Measurements from ENCODE around the gene STRADA. TPM values are rescaled to one million over a fixed set of nuclear protein-coding genes. Genes with fewer than 3 reads are reported as not detected.

Gene STRADA
- total and polyA plus RNA-seq, 2 of the 8 experiments (the other 6 are each of a cell fraction or from before 2014, with no cell fraction given): 35.6 to 43.3 TPM

DNA sequence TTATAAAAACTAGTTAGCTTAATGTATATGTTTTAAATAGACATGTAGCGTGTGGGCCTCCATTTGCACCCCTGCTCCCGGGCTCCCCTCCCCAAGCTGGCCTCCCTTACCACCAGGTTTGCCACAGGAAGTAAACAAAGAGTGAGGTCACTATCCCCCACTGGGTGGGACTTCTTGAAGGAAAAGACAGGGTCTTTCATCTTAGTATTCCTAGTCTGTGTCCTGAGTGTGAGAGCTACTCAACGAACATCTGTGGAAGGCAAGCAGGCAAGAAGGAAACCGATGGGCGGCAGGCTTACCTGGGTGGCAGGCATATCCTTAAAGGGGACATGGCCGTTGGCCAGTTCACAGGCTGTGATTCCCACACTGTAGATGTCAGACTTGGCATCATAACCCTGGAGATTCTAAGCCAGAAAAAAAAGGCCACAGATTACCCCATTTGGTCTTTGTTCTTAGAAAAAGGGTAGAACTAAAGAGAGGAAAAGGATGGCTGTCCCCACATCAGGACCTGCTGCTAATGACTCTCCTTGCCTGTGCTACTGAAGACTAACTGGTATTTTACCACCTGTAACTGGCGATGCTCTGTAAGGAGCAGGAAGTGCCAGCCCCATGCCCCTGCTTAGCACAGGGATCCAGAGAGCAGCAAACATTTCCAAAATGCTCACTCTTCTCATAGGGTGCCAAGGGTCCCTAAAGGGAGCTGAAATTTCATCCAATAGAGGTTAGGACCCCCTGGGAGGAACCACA, 35.1 kb downstream of the STRADA start:
- Histone ChIP-seq H3K23ac (ENCODE audit: insufficient read length) (no peak overlapping the region), H4K20me1 (replicated peaks in 1 of 2; ENCODE audit: control insufficient read depth in 1 of 2, insufficient read depth in 2 of 2, low read length in 2 of 2) (peaks cover 4 to 9% of the 10 kb centered on the region in 2 experiments), H3K23me2 (ENCODE audit: low read depth, low read length) (no peaks in the 10 kb centered on the region), H3K79me1 (ENCODE audit: low read depth, low read length) (0 out of 2 replicates have a peak, but pooled peaks cover 3% of the 10 kb centered on the region), H3K9ac (replicated peaks in 1 of 4; ENCODE audit: extremely low read depth in 1 of 4, low read depth in 3 of 4, low read length in 3 of 4) (no peak overlapping the region), H4K5ac (ENCODE audit: insufficient read length, low read depth, low read length) (no peak overlapping the region), H3K27me3 (replicated peaks in 1 of 4; ENCODE audit: control insufficient read depth in 3 of 4, extremely low read depth in 1 of 4, insufficient read depth in 3 of 4, low read length in 3 of 4) (peaks cover 0 to under 1% (median 0%) of the 10 kb centered on the region in 4 experiments; a peak in 2 of 7 replicates), H3K4me3 (ENCODE audit: extremely low read depth in 1 of 4, insufficient read depth in 2 of 4, low read depth in 3 of 4, low read length in 4 of 4) (no peak overlapping the region), H3K4ac (replicated peaks; ENCODE audit: insufficient read length, low read depth, low read length) (no peak overlapping the region), H3K14ac (ENCODE audit: insufficient read length) (no peak overlapping the region), H3K4me2 (ENCODE audit: insufficient read depth in 1 of 2, low read depth in 2 of 2, low read length in 2 of 2) (no peak overlapping the region), H3K18ac (ENCODE audit: extremely low read depth, low read length) (no peak overlapping the region), H2BK120ac (replicated peaks; ENCODE audit: low read depth, low read length) (no peak overlapping the region), H4K91ac (replicated peaks; ENCODE audit: insufficient read length, low read length) (no peak overlapping the region), H3K27ac (ENCODE audit: low read depth, low read length) (no peak overlapping the region), H2BK12ac (ENCODE audit: low read depth, low read length) (no peak overlapping the region), H2AFZ (ENCODE audit: low read length) (no peak overlapping the region), H3K36me3 (ENCODE audit: control insufficient read depth in 2 of 4, insufficient read depth in 4 of 4, low read length in 3 of 4) (peaks cover 2 to 20% (median 8%) of the 10 kb centered on the region in 4 experiments; a peak in 5 of 8 replicates), H2BK20ac (ENCODE audit: low read length) (no peak overlapping the region), H3K79me2 (ENCODE audit: control insufficient read depth in 1 of 2, insufficient read depth in 2 of 2, low read length in 2 of 2) (no peaks in the 10 kb centered on the region; a peak in 1 of 4 replicates), H3K4me1 (replicated peaks in 1 of 4; ENCODE audit: control insufficient read depth in 3 of 4, insufficient read depth in 4 of 4, low read length in 3 of 4) (peaks cover under 1 to 5% (median 2%) of the 10 kb centered on the region in 4 experiments; a peak in 5 of 7 replicates), H3K56ac (replicated peaks; ENCODE audit: insufficient read length, low read depth, low read length) (no peak overlapping the region), H2BK15ac (ENCODE audit: low read length) (no peak overlapping the region), H3K9me3 (ENCODE audit: insufficient read depth in 2 of 2, low read depth in 1 of 2, low read length in 1 of 2) (no peaks in the 10 kb centered on the region), H2BK5ac (ENCODE audit: low read depth, low read length) (no peak overlapping the region), H4K8ac (ENCODE audit: extremely low read depth, insufficient read depth, low read length) (no peak overlapping the region), H2AK5ac (ENCODE audit: low read depth, low read length) (no peak overlapping the region)
- ChIA-PET CTCF (ENCODE audit: partially characterized antibody) (interaction anchor here (0.6 to 7.0 kb wide), 2 partner anchors 11 to 881 kb away, joined by 4 to 65 read pairs; no protein-coding TSS in a partner anchor), POLR2A (ENCODE audit: partially characterized antibody) (interaction anchor here (0.8 to 1.9 kb wide), 4 partner anchors 8 to 107 kb away, joined by 3 to 7 read pairs (median 3); partner anchors contain the start of genes CCDC47 and DDX42)
- DNase-seq (ENCODE audit: low read depth in 1 of 2, low spot score in 2 of 2) (no peak), FAIRE-seq (no peak)
- 88% methylated on average over 7 of the region's 7 CpGs; no CpG with 5 or more reads in 1 of the 2 experiments for WGBS, 2 experiments (ENCODE audit: extremely low coverage in 1 of 2, insufficient coverage in 1 of 2, insufficient read length in 1 of 2, insufficient replicate concordance in 2 of 2, low coverage in 1 of 2, low lambda C conversion rate in 2 of 2, missing lambda C conversion rate in 1 of 2)
- TF ChIP-seq SP4 (IDR thresholded peaks at IDR 0.05; ENCODE audit: low read length) (no peak), SP2 (IDR thresholded peaks at IDR 0.05; ENCODE audit: low read length) (no peak), CEBPB (IDR thresholded peaks at IDR 0.05; ENCODE audit: low read depth, low read length) (no peak), YY1 (IDR thresholded peaks at IDR 0.05; ENCODE audit: low read depth, low read length) (no peak), CBX5 (IDR thresholded peaks at IDR 0.05; ENCODE audit: low read depth, low read length) (no peak), RXRA (IDR thresholded peaks at IDR 0.05; ENCODE audit: insufficient read depth, low read depth, low read length) (no peak), JUND (IDR thresholded peaks at IDR 0.05; ENCODE audit: low read length) (no peak), HDAC6 (IDR thresholded peaks at IDR 0.05; ENCODE audit: low read depth, low read length) (no peak), SIX5 (IDR thresholded peaks at IDR 0.05; ENCODE audit: low read depth, low read length) (no peak), GTF2F1 (IDR thresholded peaks at IDR 0.05; ENCODE audit: borderline replicate concordance, low read depth, low read length) (no peak), MAFK (IDR thresholded peaks at IDR 0.05; ENCODE audit: low read depth, low read length) (no peak), FOSL1 (IDR thresholded peaks at IDR 0.05; ENCODE audit: insufficient read depth, low read depth, low read length) (no peak), TAF7 (optimal IDR thresholded peaks at IDR 0.05; ENCODE audit: borderline replicate concordance, low read depth, low read length) (no peak), TBP (IDR thresholded peaks at IDR 0.05; ENCODE audit: low read depth, low read length) (no peak)

Data from H1 (cell line).